Measurements from ENCODE around the gene TCF15.

The TCF15 gene

GRCh38 chr20:568673-569415, 41.3 kb downstream of the TCF15 start:
- Histone ChIP-seq H3K36me3 (ENCODE audit: control insufficient read depth in 1 of 2, insufficient read depth in 2 of 2, low read length in 2 of 2) (no peaks in the 10 kb centered on the region), H3K9me3 (ENCODE audit: control insufficient read depth in 1 of 2, low read length in 2 of 2) (no peaks in the 10 kb centered on the region), H3K4me3 (ENCODE audit: low read depth in 1 of 2, low read length in 2 of 2) (no peak overlapping the region), H3K4me1 (ENCODE audit: control insufficient read depth in 1 of 2, insufficient read depth in 2 of 2, low read length in 2 of 2) (no peaks in the 10 kb centered on the region), H3K9ac (ENCODE audit: low read depth in 1 of 2, low read length in 2 of 2) (no peak overlapping the region), H3K27ac (ENCODE audit: low read depth, low read length) (no peak overlapping the region), H3K27me3 (ENCODE audit: control insufficient read depth in 1 of 2, insufficient read depth in 2 of 2, low read length in 2 of 2) (peaks cover 35% of the 10 kb centered on the region in 2 donors)

- Histone ChIP-seq H3K9ac (ENCODE audit: low read depth in 1 of 2, low read length in 2 of 2) (no peak overlapping the region), H3K27me3 (ENCODE audit: control insufficient read depth in 1 of 2, insufficient read depth in 2 of 2, low read length in 2 of 2) (peaks cover 28 to 30% of the 10 kb centered on the region in 2 donors), H3K4me3 (ENCODE audit: low read depth in 1 of 2, low read length in 2 of 2) (no peak overlapping the region), H3K9me3 (ENCODE audit: control insufficient read depth in 1 of 2, low read length in 2 of 2) (no peaks in the 10 kb centered on the region), H3K27ac (ENCODE audit: low read depth, low read length) (no peak overlapping the region), H3K4me1 (ENCODE audit: control insufficient read depth in 1 of 2, insufficient read depth in 2 of 2, low read length in 2 of 2) (no peaks in the 10 kb centered on the region), H3K36me3 (ENCODE audit: control insufficient read depth in 1 of 2, insufficient read depth in 2 of 2, low read length in 2 of 2) (no peaks in the 10 kb centered on the region)
These were observed 41.9 kb downstream of the TCF15 start for GRCh38 chr20:568097-568652.

GRCh38 chr20:564192-564591, 45.9 kb downstream of the TCF15 start:
- Histone ChIP-seq H3K4me3 (ENCODE audit: low read depth in 1 of 2, low read length in 2 of 2) (no peak overlapping the region), H3K27me3 (ENCODE audit: control insufficient read depth in 1 of 2, insufficient read depth in 2 of 2, low read length in 2 of 2) (peaks cover 17 to 24% of the 10 kb centered on the region in 2 donors), H3K9me3 (ENCODE audit: control insufficient read depth in 1 of 2, low read length in 2 of 2) (no peaks in the 10 kb centered on the region), H3K4me1 (ENCODE audit: control insufficient read depth in 1 of 2, insufficient read depth in 2 of 2, low read length in 2 of 2) (no peaks in the 10 kb centered on the region), H3K9ac (ENCODE audit: low read depth in 1 of 2, low read length in 2 of 2) (no peak overlapping the region), H3K36me3 (ENCODE audit: control insufficient read depth in 1 of 2, insufficient read depth in 2 of 2, low read length in 2 of 2) (no peaks in the 10 kb centered on the region), H3K27ac (ENCODE audit: low read depth, low read length) (no peak overlapping the region)

GRCh38 chr20:563187-563586, 46.9 kb downstream of the TCF15 start:
- Histone ChIP-seq H3K27me3 (ENCODE audit: control insufficient read depth in 1 of 2, insufficient read depth in 2 of 2, low read length in 2 of 2) (peaks cover 10 to 15% of the 10 kb centered on the region in 2 donors), H3K4me1 (ENCODE audit: control insufficient read depth in 1 of 2, insufficient read depth in 2 of 2, low read length in 2 of 2) (no peaks in the 10 kb centered on the region), H3K9me3 (ENCODE audit: control insufficient read depth in 1 of 2, low read length in 2 of 2) (no peaks in the 10 kb centered on the region), H3K9ac (ENCODE audit: low read depth in 1 of 2, low read length in 2 of 2) (no peak overlapping the region), H3K27ac (ENCODE audit: low read depth, low read length) (no peak overlapping the region), H3K4me3 (ENCODE audit: low read depth in 1 of 2, low read length in 2 of 2) (no peak overlapping the region), H3K36me3 (ENCODE audit: control insufficient read depth in 1 of 2, insufficient read depth in 2 of 2, low read length in 2 of 2) (no peaks in the 10 kb centered on the region)

GRCh38 chr20:562232-562897, 47.7 kb downstream of the TCF15 start:
- Histone ChIP-seq H3K27me3 (ENCODE audit: control insufficient read depth in 1 of 2, insufficient read depth in 2 of 2, low read length in 2 of 2) (peaks cover 8 to 9% of the 10 kb centered on the region in 2 donors), H3K9ac (ENCODE audit: low read depth in 1 of 2, low read length in 2 of 2) (no peak overlapping the region), H3K4me3 (ENCODE audit: low read depth in 1 of 2, low read length in 2 of 2) (no peak overlapping the region), H3K27ac (ENCODE audit: low read depth, low read length) (no peak overlapping the region), H3K9me3 (ENCODE audit: control insufficient read depth in 1 of 2, low read length in 2 of 2) (no peaks in the 10 kb centered on the region), H3K4me1 (ENCODE audit: control insufficient read depth in 1 of 2, insufficient read depth in 2 of 2, low read length in 2 of 2) (no peaks in the 10 kb centered on the region), H3K36me3 (ENCODE audit: control insufficient read depth in 1 of 2, insufficient read depth in 2 of 2, low read length in 2 of 2) (no peaks in the 10 kb centered on the region)

- H3K4me3 ChIP-seq (ENCODE audit: low read depth in 1 of 2, low read length in 2 of 2) = no peak overlapping the region
- H3K27me3 ChIP-seq (ENCODE audit: control insufficient read depth in 1 of 2, insufficient read depth in 2 of 2, low read length in 2 of 2) = peaks cover 4 to 5% of the 10 kb centered on the region in 2 donors
- no peak overlapping the region for H3K27ac ChIP-seq (ENCODE audit: low read depth, low read length)
- H3K36me3 ChIP-seq (ENCODE audit: control insufficient read depth in 1 of 2, insufficient read depth in 2 of 2, low read length in 2 of 2) = no peaks in the 10 kb centered on the region
- no peak overlapping the region for H3K9ac ChIP-seq (ENCODE audit: low read depth in 1 of 2, low read length in 2 of 2)
- H3K4me1 ChIP-seq (ENCODE audit: control insufficient read depth in 1 of 2, insufficient read depth in 2 of 2, low read length in 2 of 2) = no peaks in the 10 kb centered on the region
- H3K9me3 ChIP-seq (ENCODE audit: control insufficient read depth in 1 of 2, low read length in 2 of 2) = no peaks in the 10 kb centered on the region
These were observed 48.5 kb downstream of the TCF15 start for GRCh38 chr20:561437-562231.

- no peak overlapping the region for H3K27ac ChIP-seq (ENCODE audit: low read depth, low read length)
- H3K4me3 ChIP-seq (ENCODE audit: low read depth in 1 of 2, low read length in 2 of 2) = no peak overlapping the region
- H3K4me1 ChIP-seq (ENCODE audit: control insufficient read depth in 1 of 2, insufficient read depth in 2 of 2, low read length in 2 of 2) = peaks cover 5% of the 10 kb centered on the region in 2 donors
- H3K9me3 ChIP-seq (ENCODE audit: control insufficient read depth in 1 of 2, low read length in 2 of 2) = no peaks in the 10 kb centered on the region
- H3K27me3 ChIP-seq (ENCODE audit: control insufficient read depth in 1 of 2, insufficient read depth in 2 of 2, low read length in 2 of 2) = peaks cover 4 to 5% of the 10 kb centered on the region in 2 donors
- no peaks in the 10 kb centered on the region for H3K36me3 ChIP-seq (ENCODE audit: control insufficient read depth in 1 of 2, insufficient read depth in 2 of 2, low read length in 2 of 2)
- no peak overlapping the region for H3K9ac ChIP-seq (ENCODE audit: low read depth in 1 of 2, low read length in 2 of 2)
These were observed 49.4 kb downstream of the TCF15 start for GRCh38 chr20:560680-561079.

- Histone ChIP-seq H3K4me3 (ENCODE audit: low read depth in 1 of 2, low read length in 2 of 2) (no peak overlapping the region), H3K27ac (ENCODE audit: low read depth, low read length) (no peak overlapping the region), H3K9me3 (ENCODE audit: control insufficient read depth in 1 of 2, low read length in 2 of 2) (no peaks in the 10 kb centered on the region), H3K36me3 (ENCODE audit: control insufficient read depth in 1 of 2, insufficient read depth in 2 of 2, low read length in 2 of 2) (no peaks in the 10 kb centered on the region), H3K9ac (ENCODE audit: low read depth in 1 of 2, low read length in 2 of 2) (no peak overlapping the region), H3K4me1 (ENCODE audit: control insufficient read depth in 1 of 2, insufficient read depth in 2 of 2, low read length in 2 of 2) (peaks cover 8 to 11% of the 10 kb centered on the region in 2 donors), H3K27me3 (ENCODE audit: control insufficient read depth in 1 of 2, insufficient read depth in 2 of 2, low read length in 2 of 2) (peaks cover 4 to 5% of the 10 kb centered on the region in 2 donors)
These were observed 52.0 kb downstream of the TCF15 start for GRCh38 chr20:558117-558516.

- H3K9ac ChIP-seq (ENCODE audit: low read depth in 1 of 2, low read length in 2 of 2) = no peak overlapping the region
- no peaks in the 10 kb centered on the region for H3K9me3 ChIP-seq (ENCODE audit: control insufficient read depth in 1 of 2, low read length in 2 of 2)
- peaks cover 4 to 5% of the 10 kb centered on the region in 2 donors for H3K27me3 ChIP-seq (ENCODE audit: control insufficient read depth in 1 of 2, insufficient read depth in 2 of 2, low read length in 2 of 2)
- H3K36me3 ChIP-seq (ENCODE audit: control insufficient read depth in 1 of 2, insufficient read depth in 2 of 2, low read length in 2 of 2) = no peaks in the 10 kb centered on the region
- H3K27ac ChIP-seq (ENCODE audit: low read depth, low read length) = no peak overlapping the region
- H3K4me3 ChIP-seq (ENCODE audit: low read depth in 1 of 2, low read length in 2 of 2) = no peak overlapping the region
- H3K4me1 ChIP-seq (ENCODE audit: control insufficient read depth in 1 of 2, insufficient read depth in 2 of 2, low read length in 2 of 2) = peaks cover 8 to 11% of the 10 kb centered on the region in 2 donors
These were observed 53.1 kb downstream of the TCF15 start for GRCh38 chr20:556984-557383.

- no peak overlapping the region for H3K4me3 ChIP-seq (ENCODE audit: low read depth in 1 of 2, low read length in 2 of 2)
- H3K36me3 ChIP-seq (ENCODE audit: control insufficient read depth in 1 of 2, insufficient read depth in 2 of 2, low read length in 2 of 2) = no peaks in the 10 kb centered on the region
- no peak overlapping the region for H3K9ac ChIP-seq (ENCODE audit: low read depth in 1 of 2, low read length in 2 of 2)
- H3K9me3 ChIP-seq (ENCODE audit: control insufficient read depth in 1 of 2, low read length in 2 of 2) = no peaks in the 10 kb centered on the region
- H3K4me1 ChIP-seq (ENCODE audit: control insufficient read depth in 1 of 2, insufficient read depth in 2 of 2, low read length in 2 of 2) = peaks cover 8 to 11% of the 10 kb centered on the region in 2 donors
- peaks cover 3 to 5% of the 10 kb centered on the region in 2 donors for H3K27me3 ChIP-seq (ENCODE audit: control insufficient read depth in 1 of 2, insufficient read depth in 2 of 2, low read length in 2 of 2)
- no peak overlapping the region for H3K27ac ChIP-seq (ENCODE audit: low read depth, low read length)
These were observed 54.1 kb downstream of the TCF15 start for GRCh38 chr20:555976-556385.

All from duodenal mucosa (tissue), 2 donors.